Measurements from ENCODE around the gene TFPI2. TPM values are rescaled to one million over a fixed set of nuclear protein-coding genes. Genes with fewer than 3 reads are reported as not detected.
A peak's percentile ranks its signal among the peaks of the same experiment; 100 is the strongest.

Gene TFPI2
- polyA plus RNA-seq, 4 donors = 8.3 to 17.3 (median 15.2) TPM

DNA sequence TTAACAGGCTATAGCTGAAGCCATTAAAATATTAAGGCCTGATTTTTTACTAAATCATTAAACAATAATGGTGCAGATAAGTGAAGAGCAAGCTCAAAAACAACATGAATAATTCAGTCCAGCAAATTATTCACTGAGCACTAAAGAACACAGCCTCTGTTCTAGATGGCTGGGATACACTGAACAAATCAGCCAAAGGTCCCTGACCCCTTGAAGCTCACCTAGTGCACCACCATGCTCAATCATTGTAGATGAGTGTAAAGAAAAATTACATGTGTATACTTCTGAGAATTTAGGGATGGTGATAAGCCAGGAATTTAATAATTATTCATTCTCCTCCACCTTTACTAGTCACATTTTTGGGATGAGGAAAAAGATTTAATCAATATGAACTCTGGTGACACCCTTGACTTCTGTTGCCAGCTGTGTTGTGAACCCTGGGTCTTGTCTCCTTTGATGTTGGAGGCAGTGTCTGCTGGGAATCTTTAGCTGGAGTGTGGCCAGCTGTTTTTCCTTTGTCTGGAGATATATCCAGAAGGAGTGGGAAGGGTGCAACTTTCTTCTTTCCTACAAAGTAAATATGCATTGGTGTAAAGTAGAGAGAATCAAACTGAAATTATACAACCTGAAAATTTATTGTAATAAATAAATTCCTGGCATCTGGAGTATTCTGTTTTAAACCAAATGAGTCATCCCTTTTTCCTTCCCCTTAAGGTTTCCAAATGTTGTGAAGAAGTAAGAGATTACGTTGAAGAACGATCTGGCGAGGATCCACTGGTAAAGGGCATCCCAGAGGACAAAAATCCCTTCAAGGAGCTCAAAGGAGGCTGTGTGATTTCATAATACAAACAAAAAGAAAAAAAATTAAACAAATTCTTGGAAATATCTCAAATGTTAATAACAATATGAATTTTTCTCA, 19.8 kb upstream of the TFPI2 start:
- no peak for DNase-seq (ENCODE audit: low read depth in 4 of 4, low spot score in 3 of 4)

DNA sequence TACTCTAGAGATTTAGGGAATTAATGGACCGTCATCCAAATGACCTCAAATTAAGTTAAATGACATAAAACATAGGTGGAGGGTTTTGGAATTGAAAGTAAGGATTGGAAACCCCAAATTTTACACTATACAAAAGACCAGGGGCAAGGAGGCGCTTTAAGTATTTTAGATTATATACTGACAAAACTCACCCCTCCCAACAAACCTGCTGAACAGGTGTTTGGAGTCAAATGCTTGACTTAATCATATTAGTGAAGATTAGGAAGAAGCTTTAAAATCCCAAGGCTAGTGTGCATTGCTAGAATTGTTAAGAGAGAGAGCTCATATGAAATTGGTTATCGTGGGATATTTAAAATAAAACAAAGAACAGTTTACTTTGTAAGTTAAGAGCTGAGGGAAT, 15.7 kb upstream of the TFPI2 start, which contains the start of gene GNGT1:
GNGT1 (plus strand) TSS at position 301 of the 400 bp plus-strand sequence. CDS start 180 bp downstream, outside the sequence.
- no peak for DNase-seq (ENCODE audit: low read depth in 4 of 4, low spot score in 3 of 4)

DNA sequence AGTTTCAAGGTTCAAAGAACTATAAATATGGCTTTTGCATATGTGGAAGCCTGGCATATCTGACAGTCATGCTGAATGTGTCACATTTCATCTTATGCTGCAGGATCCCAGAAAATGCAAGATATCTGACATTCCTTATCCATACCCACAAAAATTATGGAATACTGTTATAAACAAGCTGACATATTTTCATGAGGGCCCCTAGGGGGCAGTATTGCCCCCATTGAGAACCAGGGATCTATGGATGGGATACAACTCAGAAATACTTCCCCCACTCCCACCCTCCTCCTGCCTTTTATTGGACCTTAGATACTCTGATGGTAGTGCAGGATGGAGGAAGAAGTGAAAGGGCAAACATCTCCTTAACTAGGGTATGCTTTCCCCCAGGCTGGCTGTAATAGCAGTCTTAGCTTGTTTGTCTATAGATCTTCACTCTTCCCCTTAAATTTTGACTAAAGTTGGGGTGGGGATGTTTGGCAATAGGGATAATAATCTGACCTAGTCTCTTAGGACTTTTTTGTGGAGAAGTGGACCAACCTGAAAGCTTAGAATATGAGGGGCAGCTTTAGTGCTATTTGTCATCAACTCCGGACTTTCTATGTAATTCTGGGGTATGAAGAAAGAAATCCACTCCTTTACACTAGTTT, 12.3 kb upstream of the TFPI2 start:
- no peak for DNase-seq (ENCODE audit: low read depth in 4 of 4, low spot score in 3 of 4)

DNA sequence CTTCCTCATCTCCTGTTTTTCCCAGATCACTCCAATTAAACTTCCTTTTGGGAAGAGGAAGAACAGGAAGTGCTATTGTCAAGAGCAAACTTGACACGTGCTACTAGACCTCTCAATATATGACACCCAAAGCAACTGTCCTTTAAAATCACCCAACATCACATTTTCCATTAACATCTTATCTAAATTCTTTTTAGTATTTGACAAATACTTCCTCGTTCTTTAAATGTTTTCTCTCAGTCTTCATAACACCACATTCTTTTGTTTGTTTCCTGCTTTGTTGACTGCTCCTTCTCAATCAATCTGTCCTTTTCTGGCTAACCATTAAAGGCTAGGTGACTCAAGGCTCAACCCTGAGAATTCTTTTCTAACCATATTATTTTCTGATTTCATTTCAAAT, 7.1 kb upstream of the TFPI2 start:
- DNase-seq (ENCODE audit: low read depth in 4 of 4, low spot score in 3 of 4) = no peak

DNA sequence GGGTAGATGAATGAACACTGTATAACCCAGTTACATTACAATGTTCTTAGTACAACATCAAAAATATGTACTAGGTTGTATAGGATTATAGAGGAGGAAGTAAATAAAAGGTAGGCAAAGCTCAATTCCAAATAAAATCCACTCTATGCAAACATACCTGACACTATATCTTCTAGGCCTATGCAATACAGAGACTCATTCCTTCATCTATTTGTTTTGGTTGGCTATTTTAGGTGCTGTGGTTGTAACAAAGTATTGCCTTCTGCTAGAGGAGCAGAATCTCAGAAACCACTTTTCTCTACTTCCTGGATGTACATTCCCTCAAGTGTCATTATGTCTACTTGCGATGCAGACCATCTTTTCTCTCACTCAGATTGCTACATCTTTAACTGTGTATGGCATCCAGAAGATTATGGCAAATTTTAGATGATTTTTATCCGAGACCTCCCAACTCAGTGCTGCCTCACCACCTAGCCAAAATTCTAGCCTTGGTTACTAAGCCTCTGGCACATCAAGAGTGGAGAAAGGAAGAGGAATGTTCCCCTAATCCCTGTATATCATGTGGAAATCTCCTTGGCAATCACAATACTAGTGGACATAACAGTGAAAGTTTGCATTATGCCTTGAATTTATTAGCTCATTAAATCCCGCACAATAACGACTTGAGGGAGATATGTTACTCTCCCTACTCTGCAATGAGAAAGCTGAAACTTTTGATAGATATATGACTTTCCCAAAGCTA, 5.5 kb upstream of the TFPI2 start:
- DNase-seq (ENCODE audit: low read depth in 4 of 4, low spot score in 3 of 4) = no peak

DNA sequence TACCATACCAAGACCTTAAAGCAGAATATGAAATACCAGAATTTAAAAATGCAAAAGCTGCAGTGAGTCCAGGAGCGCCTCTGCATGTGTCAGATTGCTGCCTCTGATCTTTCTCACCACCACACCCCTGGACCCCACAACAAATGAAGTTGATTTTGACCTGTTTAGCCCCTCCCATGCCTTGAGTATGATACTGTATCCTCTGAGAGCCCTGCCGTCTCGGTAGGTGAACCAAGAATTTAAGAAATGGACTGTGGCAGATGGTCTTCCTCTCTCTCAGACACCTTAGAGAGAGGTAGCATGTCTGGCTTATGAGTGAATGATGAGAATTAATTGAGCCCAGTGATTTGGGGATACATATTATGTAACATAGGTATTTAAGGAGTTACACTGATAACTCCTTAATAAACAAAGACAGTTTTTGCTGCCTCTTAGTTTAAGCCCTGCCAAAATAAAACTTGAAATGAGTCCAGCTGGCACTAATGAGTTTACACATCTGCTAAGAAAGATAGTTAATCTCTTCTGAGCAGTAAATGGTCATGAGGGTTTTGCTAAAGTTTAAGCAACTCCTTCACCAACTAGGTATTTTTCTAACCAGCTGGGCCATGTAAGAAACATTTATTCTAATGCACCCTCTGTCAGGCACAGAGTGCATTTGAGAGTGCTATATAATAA, 4.5 kb upstream of the TFPI2 start:
- DNase-seq (ENCODE audit: low read depth in 4 of 4, low spot score in 3 of 4) = no peak

DNA sequence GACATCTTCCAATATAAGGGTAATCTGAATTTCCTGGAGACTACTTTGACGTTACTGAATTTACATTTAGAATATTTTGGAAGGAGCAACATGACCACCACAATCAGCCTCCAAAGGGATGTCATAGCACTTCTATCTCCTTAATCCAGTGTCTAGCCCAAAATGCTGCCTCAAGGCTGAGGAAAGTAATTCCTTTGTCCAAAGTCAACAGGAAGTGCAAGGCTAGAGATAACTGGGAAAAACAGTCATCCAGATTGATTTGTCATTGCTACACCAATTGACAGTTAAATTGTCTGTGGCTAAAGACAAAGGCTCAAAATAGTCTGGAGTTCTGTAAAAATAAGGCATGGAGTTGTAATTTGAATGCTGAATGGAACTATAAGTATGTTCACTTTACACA, 3.9 kb upstream of the TFPI2 start:
- no peak for DNase-seq (ENCODE audit: low read depth in 4 of 4, low spot score in 3 of 4)

DNA sequence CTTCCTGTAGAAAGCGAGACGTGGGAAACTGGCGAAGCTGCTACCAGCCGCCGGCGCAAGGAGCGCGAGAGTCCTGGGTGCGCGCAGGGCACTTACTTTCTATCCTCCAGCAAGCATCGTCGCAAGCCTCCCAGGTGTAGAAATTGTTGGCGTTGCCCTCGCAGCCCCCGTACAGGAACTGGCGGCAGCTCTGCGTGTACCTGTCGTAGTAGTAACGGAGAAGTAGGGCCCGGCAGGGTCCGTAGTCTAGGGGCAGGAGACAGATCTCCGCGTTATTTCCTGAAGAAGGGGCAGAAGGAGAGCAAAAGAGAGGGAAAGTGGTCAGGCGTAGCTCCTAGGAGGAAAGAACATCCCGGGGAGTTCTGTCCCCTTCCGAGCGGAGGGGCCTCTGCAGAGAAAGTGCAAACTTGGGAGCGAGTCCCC, 501 bp downstream of the TFPI2 start:
- peak in 2 of 4 donors; percentile 42 to 43 for DNase-seq (ENCODE audit: low read depth in 4 of 4, low spot score in 3 of 4)

DNA sequence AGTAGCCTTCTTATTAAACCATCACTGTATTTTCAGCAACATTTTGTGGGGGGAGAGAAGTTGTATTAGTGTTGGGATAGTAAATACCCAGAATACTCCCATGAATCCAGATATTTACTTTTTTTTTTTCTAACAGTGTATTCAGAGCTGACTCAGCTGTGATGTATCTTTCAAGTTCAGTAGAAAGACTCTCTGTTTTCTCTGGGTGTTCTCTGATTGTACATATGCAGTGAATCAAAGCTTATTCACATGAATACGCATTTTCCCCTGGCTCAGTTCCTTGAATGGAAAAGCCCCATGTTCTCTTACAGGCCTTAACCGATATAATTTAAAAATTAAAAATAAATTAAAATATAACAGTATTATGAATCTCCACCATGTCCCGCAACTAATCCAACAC, 1.3 kb downstream of the TFPI2 start:
- no peak for DNase-seq (ENCODE audit: low read depth in 4 of 4, low spot score in 3 of 4)

DNA sequence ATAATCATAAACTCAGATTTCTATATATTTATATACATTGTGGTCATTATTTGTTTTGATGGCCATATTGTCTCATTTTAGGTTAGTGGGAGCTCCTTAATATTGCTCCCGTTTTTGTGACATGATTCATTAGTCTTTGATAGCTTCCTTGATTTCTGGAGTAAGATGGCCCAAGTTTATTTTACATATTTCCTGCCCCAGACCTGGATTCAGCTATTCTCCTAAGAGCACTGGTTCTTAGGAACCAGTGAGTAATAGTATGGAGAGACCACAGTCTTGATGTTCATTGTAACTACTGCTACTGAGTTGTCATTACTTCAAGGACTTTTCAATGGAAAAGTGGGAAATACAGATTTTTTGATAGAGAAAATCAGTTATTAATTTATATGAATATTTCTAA, 6.0 kb downstream of the TFPI2 start:
- DNase-seq (ENCODE audit: low read depth in 4 of 4, low spot score in 3 of 4) = no peak

DNA sequence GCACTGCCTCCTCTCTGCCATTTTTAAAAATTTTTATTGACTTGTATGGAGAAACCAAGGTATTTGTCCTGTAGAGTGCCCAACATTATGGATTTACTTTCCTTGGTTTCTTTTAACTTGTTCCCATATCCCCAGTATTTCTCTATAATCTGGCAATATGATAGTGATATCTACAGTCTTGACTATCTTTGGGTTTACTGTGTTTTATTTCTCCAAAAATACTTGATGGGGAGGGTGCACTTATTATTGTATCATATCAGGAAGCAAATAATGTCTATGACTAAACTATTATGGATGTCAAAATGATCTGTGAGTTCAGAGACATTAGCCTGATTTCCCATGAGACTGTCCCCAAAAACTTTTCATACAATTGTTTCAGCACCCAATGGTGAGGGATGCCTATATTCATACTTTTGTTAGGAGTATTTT, 6.6 kb downstream of the TFPI2 start:
- DNase-seq (ENCODE audit: low read depth in 4 of 4, low spot score in 3 of 4) = no peak

DNA sequence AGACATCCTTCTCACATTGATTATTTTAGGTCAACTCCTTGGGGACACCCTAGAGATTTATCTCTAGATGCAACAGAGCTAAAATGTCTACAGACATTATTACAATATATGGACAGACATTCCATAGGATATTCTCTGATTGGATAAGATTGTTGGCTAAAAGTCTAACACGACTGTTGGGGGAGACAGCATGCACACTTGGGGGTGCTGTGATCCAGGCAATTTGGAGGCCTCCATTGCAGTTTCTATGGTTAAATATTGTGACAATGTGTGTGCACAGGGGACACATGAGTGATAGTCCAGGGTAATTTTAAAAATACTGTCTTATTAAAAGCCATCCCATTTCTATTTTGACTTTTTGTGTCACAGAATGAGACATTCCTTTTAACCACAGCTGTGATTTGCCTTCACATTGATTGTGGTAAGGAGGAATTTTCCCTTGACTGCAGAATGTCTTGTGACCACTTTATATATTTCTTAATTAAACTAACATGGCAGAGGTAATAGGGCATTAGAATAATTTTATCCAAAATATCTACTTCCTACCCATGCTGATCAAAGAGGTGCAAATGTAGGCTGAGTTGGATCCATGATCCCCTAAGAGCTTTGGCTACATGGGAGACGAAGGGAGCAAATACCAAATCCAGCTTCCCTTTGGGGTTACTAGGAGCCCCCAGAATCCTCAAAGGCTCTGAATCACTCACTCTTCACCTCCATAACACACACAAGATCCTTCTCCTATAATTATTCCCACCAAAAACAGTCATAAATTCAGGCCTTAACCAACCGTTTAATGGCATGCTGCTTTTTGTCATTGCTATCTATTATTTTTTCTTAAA, 7.3 kb downstream of the TFPI2 start:
- DNase-seq (ENCODE audit: low read depth in 4 of 4, low spot score in 3 of 4) = no peak

DNA sequence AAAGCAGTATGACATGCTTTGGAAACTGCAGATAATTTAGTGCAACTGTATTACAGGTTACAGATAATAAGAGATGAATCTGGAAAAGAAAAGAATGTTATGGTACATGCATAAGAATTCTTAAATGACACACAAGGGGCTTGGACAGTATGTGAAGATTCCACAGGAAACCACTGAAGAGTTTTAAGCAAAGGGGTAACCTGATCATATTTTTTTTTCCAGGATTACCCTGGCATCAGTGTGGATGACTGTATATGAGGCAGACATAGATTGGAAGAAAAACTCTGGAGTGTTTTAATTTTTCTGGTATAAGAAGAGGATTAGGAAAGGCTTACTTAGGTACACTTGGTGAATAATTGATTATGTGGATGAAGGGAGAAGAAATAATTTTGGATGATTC, 8.1 kb downstream of the TFPI2 start:
- DNase-seq (ENCODE audit: low read depth in 4 of 4, low spot score in 3 of 4) = no peak

DNA sequence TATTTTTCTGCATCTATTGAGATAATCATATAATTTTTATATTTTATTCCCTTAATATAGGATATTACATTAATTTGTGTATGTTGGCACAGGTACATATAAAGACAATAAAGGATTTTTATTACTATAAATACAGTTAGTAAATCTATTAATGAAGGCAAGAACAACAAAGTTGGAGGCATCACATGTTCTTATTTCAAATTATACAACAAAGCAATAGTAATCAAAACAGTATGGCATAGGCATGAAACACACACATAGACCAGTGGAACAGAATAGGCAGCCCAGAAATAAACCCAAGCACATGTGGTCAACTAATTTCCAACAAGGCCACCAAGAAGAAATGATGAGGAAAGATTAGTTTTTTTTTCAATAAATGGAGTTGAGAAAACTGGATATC, 11.2 kb downstream of the TFPI2 start:
- no peak for DNase-seq (ENCODE audit: low read depth in 4 of 4, low spot score in 3 of 4)

DNA sequence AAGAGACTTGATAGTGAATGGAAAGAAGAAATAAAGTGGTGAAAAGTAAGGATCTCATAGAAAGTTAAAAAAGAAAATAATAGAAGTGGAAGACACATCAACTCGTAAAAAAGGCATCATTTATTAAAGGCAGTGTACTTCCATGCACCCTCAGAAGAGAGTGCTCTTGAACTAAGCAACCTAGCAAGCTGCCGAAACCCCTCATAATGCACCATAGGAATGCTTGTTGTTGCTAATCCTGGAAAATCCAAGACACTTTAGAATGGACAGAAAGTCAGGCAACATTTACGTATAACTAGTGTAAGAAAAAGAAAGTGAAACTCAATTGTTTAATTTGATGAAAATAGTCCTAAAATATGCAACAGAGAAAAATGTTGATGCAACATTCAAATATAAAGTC, 12.8 kb downstream of the TFPI2 start:
- no peak for DNase-seq (ENCODE audit: low read depth in 4 of 4, low spot score in 3 of 4)

DNA sequence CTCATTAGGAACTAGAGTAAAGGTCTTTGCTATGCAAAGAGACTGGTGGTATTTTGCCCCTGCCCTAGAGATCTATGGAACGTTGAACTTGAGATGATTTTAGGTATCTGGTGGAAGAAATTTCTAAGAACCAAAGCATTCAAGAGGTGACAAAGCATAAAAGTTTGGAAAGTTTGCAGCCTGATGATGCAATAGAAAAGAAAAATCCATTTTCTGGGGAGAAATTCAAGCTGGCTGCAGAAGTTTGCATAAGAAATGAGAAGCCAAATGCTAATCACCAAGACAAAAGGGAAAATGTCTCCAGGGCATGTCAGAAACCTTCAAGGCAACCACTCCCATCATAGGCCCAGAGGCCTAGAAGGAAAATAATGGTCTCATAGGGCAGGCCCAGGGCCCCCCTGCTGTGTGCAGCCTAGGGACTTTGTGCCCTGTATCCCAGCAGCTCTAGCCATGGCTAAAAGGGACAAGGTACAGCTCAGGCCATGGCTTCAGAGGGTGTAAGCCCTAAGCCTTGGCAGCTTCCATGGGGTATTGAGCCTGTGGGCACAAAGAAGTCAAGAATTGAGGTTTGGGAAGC, 16.5 kb downstream of the TFPI2 start:
- DNase-seq (ENCODE audit: low read depth in 4 of 4, low spot score in 3 of 4) = no peak

DNA sequence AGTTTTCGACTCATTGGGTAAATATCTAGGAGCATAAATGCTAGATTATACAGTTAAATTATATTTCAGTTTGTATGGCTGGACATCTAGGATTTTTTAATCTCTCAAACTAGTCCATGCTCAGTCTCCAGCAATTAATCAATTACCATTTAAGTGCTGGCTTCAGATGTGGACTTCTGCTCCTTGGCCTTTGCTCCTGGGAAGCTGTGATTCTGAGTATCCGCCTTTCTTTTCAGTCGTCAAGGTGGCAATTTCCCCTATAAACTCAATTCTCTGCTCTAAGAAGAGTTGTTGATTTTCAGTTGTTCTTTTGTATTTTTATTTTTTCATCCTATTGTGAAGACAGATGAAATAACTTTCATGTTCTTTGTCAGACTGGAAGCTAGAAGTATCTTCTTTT, 23.7 kb downstream of the TFPI2 start:
- no peak for DNase-seq (ENCODE audit: low read depth in 4 of 4, low spot score in 3 of 4)

DNA sequence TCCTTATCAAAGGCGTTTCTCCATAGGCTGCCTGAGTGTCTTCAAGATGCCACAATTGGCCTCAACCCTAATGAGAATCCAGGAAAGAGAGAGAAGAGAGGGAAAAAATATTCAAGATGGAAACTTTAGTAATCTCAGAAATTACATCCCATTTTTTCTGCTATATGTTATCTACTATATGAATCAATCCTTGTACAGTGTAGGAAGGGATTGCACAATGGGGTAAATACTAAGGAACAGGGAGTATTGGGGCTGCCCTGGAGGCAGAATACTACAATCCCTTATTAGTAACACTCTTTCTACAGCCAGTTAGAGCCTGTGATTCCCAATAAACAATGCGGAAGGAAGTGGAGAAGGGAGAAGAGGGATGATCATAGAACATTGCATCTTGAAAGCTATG, 27.9 kb downstream of the TFPI2 start:
- DNase-seq (ENCODE audit: low read depth in 4 of 4, low spot score in 3 of 4) = no peak

DNA sequence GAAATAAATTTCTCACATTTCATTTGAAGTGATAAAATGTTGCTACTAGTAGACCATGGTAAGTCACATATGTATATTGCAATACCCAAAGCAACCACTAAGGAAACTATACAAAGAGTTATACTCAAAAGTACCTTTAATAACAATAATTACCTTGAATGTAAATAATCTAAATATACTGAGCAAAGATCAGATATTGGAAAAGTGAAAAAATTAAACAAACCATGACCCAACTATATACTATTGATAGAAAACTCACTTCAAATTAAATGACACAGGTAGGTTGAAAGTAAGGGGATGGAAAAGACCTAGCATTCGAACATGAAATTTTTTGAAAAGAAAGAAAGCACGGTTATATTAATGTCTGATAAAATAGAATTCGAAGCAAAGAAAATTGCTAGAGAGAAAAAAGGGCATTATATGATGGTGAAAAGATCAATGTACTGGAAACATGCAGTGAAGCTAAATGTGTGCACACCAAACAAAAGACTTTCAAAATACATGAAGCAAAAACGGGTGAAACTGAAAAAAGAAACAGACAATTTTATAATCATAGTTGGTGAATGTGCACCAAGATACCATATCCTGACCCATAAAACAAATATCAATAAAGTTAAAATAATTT, 29.1 kb downstream of the TFPI2 start:
- DNase-seq (ENCODE audit: low read depth in 4 of 4, low spot score in 3 of 4) = no peak
